ENCODE data around the gene C10orf53.

C10orf53 gene

DNA sequence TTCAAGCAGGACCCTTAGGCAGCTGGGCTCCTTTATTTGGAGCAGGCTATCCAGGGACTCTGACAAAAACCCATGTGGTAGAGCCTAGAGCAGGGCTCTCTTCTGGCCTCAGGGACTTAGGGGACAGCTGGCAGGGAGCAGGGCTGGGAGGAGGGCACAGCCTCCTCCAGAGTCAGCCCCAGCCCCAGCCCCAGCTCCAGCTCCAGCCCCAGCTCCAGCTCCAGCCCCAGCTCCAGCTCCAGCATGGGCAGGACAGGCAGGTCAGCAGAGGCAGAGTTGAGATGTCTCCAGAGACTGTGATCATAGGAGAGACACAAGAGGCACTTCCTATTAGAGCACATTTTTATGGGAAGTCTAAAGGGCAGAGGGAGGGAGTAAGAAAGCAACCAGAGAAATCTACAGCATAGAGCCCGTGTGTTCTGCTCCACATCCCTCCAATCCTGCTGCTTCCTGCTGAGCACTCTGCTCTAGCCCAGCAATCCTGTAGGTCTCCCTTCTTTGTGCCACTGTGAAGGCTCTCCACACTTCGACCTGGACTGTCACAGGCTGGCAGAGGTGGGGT, 13.3 kb upstream of the C10orf53 start:
- 55% methylated on average over 2 of the region's 2 CpGs for WGBS

DNA sequence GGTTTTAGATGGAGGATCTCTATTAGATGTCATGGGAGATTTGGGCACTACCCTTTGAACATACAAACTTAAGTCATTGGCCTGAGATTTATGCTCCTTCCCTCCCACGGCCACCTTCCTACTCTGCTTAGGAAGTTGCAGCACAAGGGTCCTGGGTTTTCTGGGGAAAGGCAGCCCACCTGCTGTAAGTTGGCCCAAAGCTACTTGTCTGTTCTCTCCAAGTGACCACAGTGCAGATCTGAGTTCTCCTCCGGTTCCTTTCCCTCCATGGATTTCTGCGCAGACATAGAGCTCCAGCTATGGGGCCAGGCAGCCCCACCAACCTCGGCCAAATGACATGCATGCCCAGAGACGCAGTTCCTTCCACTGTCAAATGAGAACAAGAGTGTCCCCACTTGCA, 12.8 kb upstream of the C10orf53 start:
- Histone ChIP-seq H2AK5ac (ENCODE audit: low read length, severe bottlenecking) (no peak overlapping the region), H4K91ac (ENCODE audit: low read length) (no peak overlapping the region), H2BK15ac (ENCODE audit: low read depth, poor library complexity, severe bottlenecking) (no peak overlapping the region), H3K18ac (ENCODE audit: low read depth in 1 of 2, low read length in 2 of 2) (no peak overlapping the region), H4K8ac (ENCODE audit: low read length) (no peak overlapping the region), H2BK120ac (ENCODE audit: low read depth, low read length) (no peak overlapping the region), H3K36me3 (ENCODE audit: control insufficient read depth in 1 of 2, insufficient read depth in 2 of 2, low read depth in 1 of 2, low read length in 2 of 2) (no peaks in the 10 kb centered on the region), H3K23ac (ENCODE audit: low read length in 2 of 2) (no peak overlapping the region), H3K27me3 (ENCODE audit: control insufficient read depth in 1 of 2, insufficient read depth in 1 of 2, low read length in 2 of 2) (peaks cover 27 to 79% of the 10 kb centered on the region in 2 experiments), H3K9ac (ENCODE audit: low read length) (no peak overlapping the region), H2BK12ac (ENCODE audit: low read length in 2 of 2) (no peak overlapping the region), H3K4ac (ENCODE audit: low read depth in 1 of 2, low read length in 2 of 2) (no peak overlapping the region), H3K9me3 (ENCODE audit: control insufficient read depth, low read length) (no peaks in the 10 kb centered on the region), H3K4me1 (ENCODE audit: control insufficient read depth, insufficient read depth, low read depth, low read length) (no peaks in the 10 kb centered on the region), H3K14ac (ENCODE audit: low read length in 2 of 2) (no peak overlapping the region), H3K79me1 (replicated peaks; ENCODE audit: low read length, poor library complexity, severe bottlenecking) (no peaks in the 10 kb centered on the region), H3K27ac (ENCODE audit: low read length, poor library complexity, severe bottlenecking) (no peak overlapping the region), H3K4me3 (ENCODE audit: insufficient read depth in 1 of 2, low read depth in 1 of 2, low read length in 2 of 2) (no peak overlapping the region), H2BK5ac (ENCODE audit: low read depth, low read length, poor library complexity, severe bottlenecking) (no peak overlapping the region), H3K4me2 (ENCODE audit: low read length, poor library complexity, severe bottlenecking) (no peak overlapping the region), H2AFZ (ENCODE audit: low read depth, low read length) (no peak overlapping the region)
- WGBS: 87% methylated on average over 5 of the region's 5 CpGs
- no peak for DNase-seq

More for the DNA sequence above, 13.3 kb upstream of the C10orf53 start:
- Histone ChIP-seq H3K9me3 (ENCODE audit: control insufficient read depth, low read length) (no peaks in the 10 kb centered on the region), H3K4me3 (ENCODE audit: insufficient read depth in 1 of 2, low read depth in 1 of 2, low read length in 2 of 2) (no peak overlapping the region), H2AK5ac (ENCODE audit: low read length, severe bottlenecking) (no peak overlapping the region), H3K4me1 (ENCODE audit: control insufficient read depth, insufficient read depth, low read depth, low read length) (no peaks in the 10 kb centered on the region), H4K8ac (ENCODE audit: low read length) (no peak overlapping the region), H3K4ac (ENCODE audit: low read depth in 1 of 2, low read length in 2 of 2) (no peak overlapping the region), H2BK5ac (ENCODE audit: low read depth, low read length, poor library complexity, severe bottlenecking) (no peak overlapping the region), H3K9ac (ENCODE audit: low read length) (no peak overlapping the region), H2BK120ac (ENCODE audit: low read depth, low read length) (no peak overlapping the region), H2BK12ac (ENCODE audit: low read length in 2 of 2) (no peak overlapping the region), H3K36me3 (ENCODE audit: control insufficient read depth in 1 of 2, insufficient read depth in 2 of 2, low read depth in 1 of 2, low read length in 2 of 2) (no peaks in the 10 kb centered on the region), H3K4me2 (ENCODE audit: low read length, poor library complexity, severe bottlenecking) (no peak overlapping the region), H3K23ac (ENCODE audit: low read length in 2 of 2) (no peak overlapping the region), H3K27me3 (ENCODE audit: control insufficient read depth in 1 of 2, insufficient read depth in 1 of 2, low read length in 2 of 2) (peaks cover 27 to 82% of the 10 kb centered on the region in 2 experiments), H2AFZ (ENCODE audit: low read depth, low read length) (no peak overlapping the region), H4K91ac (ENCODE audit: low read length) (no peak overlapping the region), H3K27ac (ENCODE audit: low read length, poor library complexity, severe bottlenecking) (no peak overlapping the region), H3K18ac (ENCODE audit: low read depth in 1 of 2, low read length in 2 of 2) (no peak overlapping the region), H2BK15ac (ENCODE audit: low read depth, poor library complexity, severe bottlenecking) (no peak overlapping the region), H3K14ac (ENCODE audit: low read length in 2 of 2) (no peak overlapping the region), H3K79me1 (replicated peaks; ENCODE audit: low read length, poor library complexity, severe bottlenecking) (no peaks in the 10 kb centered on the region)
- no peak for DNase-seq

DNA sequence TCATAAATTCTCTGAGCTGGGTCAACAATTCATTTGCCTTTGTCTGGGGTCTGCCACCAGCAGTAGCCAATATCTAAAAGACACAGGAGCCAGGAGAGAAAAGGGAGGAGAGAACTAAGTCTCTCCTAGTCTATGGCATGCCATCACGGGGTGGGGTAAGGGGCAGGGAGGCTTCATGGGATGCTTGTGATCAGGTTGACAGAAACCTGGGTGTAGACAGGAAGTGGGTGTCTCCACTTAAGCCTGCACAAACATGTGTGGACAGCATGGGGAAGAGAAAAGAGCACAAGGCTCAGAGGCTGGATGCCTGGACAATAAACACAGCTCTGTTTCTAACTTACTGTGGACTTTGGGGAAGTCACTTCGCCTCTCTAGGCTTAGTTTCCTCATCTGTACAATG, 11.5 kb upstream of the C10orf53 start:
- H3K23ac ChIP-seq (ENCODE audit: low read length in 2 of 2): no peak overlapping the region
- no peak overlapping the region for H3K4me3 ChIP-seq (ENCODE audit: insufficient read depth in 1 of 2, low read depth in 1 of 2, low read length in 2 of 2)
- no peak overlapping the region for H3K18ac ChIP-seq (ENCODE audit: low read depth in 1 of 2, low read length in 2 of 2)
- H3K36me3 ChIP-seq (ENCODE audit: control insufficient read depth in 1 of 2, insufficient read depth in 2 of 2, low read depth in 1 of 2, low read length in 2 of 2): no peaks in the 10 kb centered on the region
- no peaks in the 10 kb centered on the region for H3K4me1 ChIP-seq (ENCODE audit: control insufficient read depth, insufficient read depth, low read depth, low read length)
- H4K8ac ChIP-seq (ENCODE audit: low read length): no peak overlapping the region
- H3K4ac ChIP-seq (ENCODE audit: low read depth in 1 of 2, low read length in 2 of 2): no peak overlapping the region
- H2BK15ac ChIP-seq (ENCODE audit: low read depth, poor library complexity, severe bottlenecking): no peak overlapping the region
- H2BK5ac ChIP-seq (ENCODE audit: low read depth, low read length, poor library complexity, severe bottlenecking): no peak overlapping the region
- H2BK12ac ChIP-seq (ENCODE audit: low read length in 2 of 2): no peak overlapping the region
- no peak overlapping the region for H4K91ac ChIP-seq (ENCODE audit: low read length)
- no peaks in the 10 kb centered on the region for H3K9me3 ChIP-seq (ENCODE audit: control insufficient read depth, low read length)
- no peaks in the 10 kb centered on the region for H3K79me1 ChIP-seq (replicated peaks; ENCODE audit: low read length, poor library complexity, severe bottlenecking)
- no peak overlapping the region for H2AK5ac ChIP-seq (ENCODE audit: low read length, severe bottlenecking)
- H3K27me3 ChIP-seq (ENCODE audit: control insufficient read depth in 1 of 2, insufficient read depth in 1 of 2, low read length in 2 of 2): peaks cover 27 to 69% of the 10 kb centered on the region in 2 experiments
- H2AFZ ChIP-seq (ENCODE audit: low read depth, low read length): no peak overlapping the region
- no peak overlapping the region for H3K14ac ChIP-seq (ENCODE audit: low read length in 2 of 2)
- H3K4me2 ChIP-seq (ENCODE audit: low read length, poor library complexity, severe bottlenecking): no peak overlapping the region
- WGBS: 88% methylated on average over 1 of the region's 2 CpGs
- no peak overlapping the region for H3K9ac ChIP-seq (ENCODE audit: low read length)
- no peak overlapping the region for H2BK120ac ChIP-seq (ENCODE audit: low read depth, low read length)
- no peak overlapping the region for H3K27ac ChIP-seq (ENCODE audit: low read length, poor library complexity, severe bottlenecking)
- no peak for DNase-seq

DNA sequence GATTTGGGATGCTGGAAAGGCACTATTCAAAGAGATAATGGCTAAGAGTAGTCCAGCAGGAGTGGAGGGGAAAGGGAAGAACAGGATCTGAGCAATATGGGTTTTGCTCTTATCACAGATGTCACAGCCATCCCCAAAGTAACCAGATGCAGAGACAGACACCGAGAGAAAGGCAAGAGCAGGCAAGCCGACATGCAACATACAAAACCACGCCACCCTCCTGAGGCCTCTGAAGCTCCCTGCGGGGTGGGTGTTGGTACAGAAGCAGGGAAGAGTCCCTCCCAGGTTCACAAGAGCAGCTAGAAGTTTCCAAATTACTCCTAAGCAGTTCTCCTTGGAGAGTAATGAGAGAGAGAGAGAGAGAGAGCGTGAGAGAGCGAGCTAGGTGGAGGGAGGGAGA, 10.8 kb upstream of the C10orf53 start:
- H2AFZ ChIP-seq (ENCODE audit: low read depth, low read length): no peak overlapping the region
- H3K4me1 ChIP-seq (ENCODE audit: control insufficient read depth, insufficient read depth, low read depth, low read length): no peaks in the 10 kb centered on the region
- no peak overlapping the region for H4K91ac ChIP-seq (ENCODE audit: low read length)
- H4K8ac ChIP-seq (ENCODE audit: low read length): no peak overlapping the region
- no peak overlapping the region for H3K9ac ChIP-seq (ENCODE audit: low read length)
- no peak overlapping the region for H3K27ac ChIP-seq (ENCODE audit: low read length, poor library complexity, severe bottlenecking)
- H3K4ac ChIP-seq (ENCODE audit: low read depth in 1 of 2, low read length in 2 of 2): no peak overlapping the region
- H3K36me3 ChIP-seq (ENCODE audit: control insufficient read depth in 1 of 2, insufficient read depth in 2 of 2, low read depth in 1 of 2, low read length in 2 of 2): no peaks in the 10 kb centered on the region
- no peak overlapping the region for H2BK5ac ChIP-seq (ENCODE audit: low read depth, low read length, poor library complexity, severe bottlenecking)
- no peaks in the 10 kb centered on the region for H3K79me1 ChIP-seq (replicated peaks; ENCODE audit: low read length, poor library complexity, severe bottlenecking)
- no peak overlapping the region for H2BK12ac ChIP-seq (ENCODE audit: low read length in 2 of 2)
- H3K9me3 ChIP-seq (ENCODE audit: control insufficient read depth, low read length): no peaks in the 10 kb centered on the region
- DNase-seq: no peak
- no peak overlapping the region for H3K4me2 ChIP-seq (ENCODE audit: low read length, poor library complexity, severe bottlenecking)
- H3K4me3 ChIP-seq (ENCODE audit: insufficient read depth in 1 of 2, low read depth in 1 of 2, low read length in 2 of 2): no peak overlapping the region
- no peak overlapping the region for H2BK120ac ChIP-seq (ENCODE audit: low read depth, low read length)
- H3K23ac ChIP-seq (ENCODE audit: low read length in 2 of 2): no peak overlapping the region
- H3K27me3 ChIP-seq (ENCODE audit: control insufficient read depth in 1 of 2, insufficient read depth in 1 of 2, low read length in 2 of 2): peaks cover 27 to 65% of the 10 kb centered on the region in 2 experiments
- no peak overlapping the region for H2AK5ac ChIP-seq (ENCODE audit: low read length, severe bottlenecking)
- WGBS: 59% methylated on average over 5 of the region's 6 CpGs
- H3K18ac ChIP-seq (ENCODE audit: low read depth in 1 of 2, low read length in 2 of 2): no peak overlapping the region
- no peak overlapping the region for H2BK15ac ChIP-seq (ENCODE audit: low read depth, poor library complexity, severe bottlenecking)
- H3K14ac ChIP-seq (ENCODE audit: low read length in 2 of 2): no peak overlapping the region

Measured in mesenchymal stem cell (in vitro differentiated cells and primary cell).